CD14-positive monocyte (primary cell): ENCODE measurements around the gene PPP2R2D. TPM values are rescaled to one million over a fixed set of nuclear protein-coding genes. Genes with fewer than 3 reads are reported as not detected.

Experiments used
- DNase-seq, 3 donors: peaks; one replicate each; pipeline ENCODE4 v3.0.0-alpha.2; 2011 to 2022
- H2AFZ ChIP-seq: 2 replicates; pipeline ENCODE4 v1.6.0; 2012; ENCODE audit warnings: mild to moderate bottlenecking, low read depth, low read length, inconsistent platforms; ENCODE audit not compliant: insufficient read depth, poor library complexity, severe bottlenecking
- H3K27ac ChIP-seq, 2 donors: 1 replicate in 1 of 2; 2 replicates in 1 of 2; pipeline ENCODE4 v1.5.1; 2012 to 2013; ENCODE audit warnings: low read length in 2 of 2, control low read depth in 1 of 2, inconsistent platforms in 1 of 2, low read depth in 1 of 2, mild to moderate bottlenecking in 1 of 2
- H3K27me3 ChIP-seq, 2 donors: one replicate each; pipeline versions ENCODE4 v1.6.0 to v1.6.1; 2011 to 2013; ENCODE audit warnings: low read length in 2 of 2; ENCODE audit not compliant: control insufficient read depth in 2 of 2, insufficient read depth in 2 of 2
- H3K36me3 ChIP-seq, 2 donors: replicated peaks in 1 of 2; 1 replicate in 1 of 2; 2 replicates in 1 of 2; pipeline versions ENCODE4 v1.5.1 to v1.6.1; 2012 to 2013; ENCODE audit warnings: low read length in 2 of 2, control low read depth in 1 of 2, inconsistent platforms in 1 of 2, mild to moderate bottlenecking in 1 of 2; ENCODE audit not compliant: insufficient read depth in 2 of 2, control insufficient read depth in 1 of 2
- H3K4me1 ChIP-seq, 2 donors: 1 replicate in 1 of 2; 2 replicates in 1 of 2; pipeline versions ENCODE4 v1.5.1 to v1.6.1; 2012 to 2013; ENCODE audit warnings: low read length in 2 of 2, control low read depth in 1 of 2, inconsistent platforms in 1 of 2, mild to moderate bottlenecking in 1 of 2, moderate library complexity in 1 of 2; ENCODE audit not compliant: insufficient read depth in 2 of 2, control insufficient read depth in 1 of 2
- H3K4me2 ChIP-seq: replicated peaks from 2 replicates; pipeline ENCODE3; 2012; ENCODE audit warnings: low read length, moderate library complexity, mild to moderate bottlenecking; ENCODE audit not compliant: poor library complexity, severe bottlenecking; ENCODE audit errors: extremely low read depth
- H3K4me3 ChIP-seq, 3 experiments: fragments of 200-600 bp in 1 of 3; sonication (generic) in 1 of 3; replicated peaks in 1 of 3; 1 replicate in 2 of 3; 2 replicates in 1 of 3; pipeline ENCODE4 v1.5.1; 2011 to 2013; ENCODE audit warnings: low read length in 3 of 3, mild to moderate bottlenecking in 3 of 3, control low read depth in 2 of 3, low read depth in 2 of 3, inconsistent platforms in 1 of 3, moderate library complexity in 1 of 3
- H3K79me2 ChIP-seq: 2 replicates; pipeline ENCODE4 v1.6.0; 2012; ENCODE audit warnings: mild to moderate bottlenecking, control low read depth, inconsistent platforms, low read length, moderate library complexity; ENCODE audit not compliant: insufficient read depth
- H3K9ac ChIP-seq: 2 replicates; pipeline ENCODE4 v1.6.0; 2017; ENCODE audit warnings: low read length, mild to moderate bottlenecking; ENCODE audit not compliant: insufficient read depth, poor library complexity, severe bottlenecking
- H3K9me3 ChIP-seq, 2 donors: replicated peaks in 1 of 2; 1 replicate in 1 of 2; 2 replicates in 1 of 2; pipeline versions ENCODE4 v1.5.1 to v1.6.1; 2012 to 2013; ENCODE audit warnings: low read length in 2 of 2, control low read depth in 1 of 2; ENCODE audit not compliant: control insufficient read depth in 1 of 2, insufficient read depth in 1 of 2
- H4K20me1 ChIP-seq: 2 replicates; pipeline ENCODE4 v1.6.0; 2012; ENCODE audit warnings: mild to moderate bottlenecking, low read length, control low read depth, moderate library complexity; ENCODE audit not compliant: insufficient read depth
- H3K27ac Mint-ChIP-seq, 7 donors: one replicate each; pipeline ENCODE4 v1.8.0; 2020; ENCODE audit warnings: mild to moderate bottlenecking in 7 of 7, mixed read lengths in 7 of 7, moderate library complexity in 6 of 7, inconsistent platforms in 2 of 7
- H3K27me3 Mint-ChIP-seq, 3 donors: one replicate each; pipeline ENCODE4 v1.8.0; 2021 to 2022; ENCODE audit warnings: low read depth in 3 of 3, mild to moderate bottlenecking in 3 of 3, mixed read lengths in 3 of 3, moderate library complexity in 3 of 3, inconsistent platforms in 1 of 3
- H3K36me3 Mint-ChIP-seq, 2 donors: one replicate each; pipeline ENCODE4 v1.8.0; 2020; ENCODE audit warnings: mixed read lengths in 2 of 2, inconsistent platforms in 1 of 2, mild to moderate bottlenecking in 1 of 2
- H3K4me1 Mint-ChIP-seq: one replicate; pipeline ENCODE4 v1.8.0; 2020; ENCODE audit warnings: mild to moderate bottlenecking, mixed read lengths
- H3K4me3 Mint-ChIP-seq, 2 donors: one replicate each; pipeline ENCODE4 v1.8.0; 2020; ENCODE audit warnings: mild to moderate bottlenecking in 2 of 2, mixed read lengths in 2 of 2, moderate library complexity in 1 of 2
- H3K9me3 Mint-ChIP-seq, 7 donors: one replicate each; pipeline ENCODE4 v1.8.0; 2020 to 2022; ENCODE audit warnings: mixed read lengths in 7 of 7, mild to moderate bottlenecking in 6 of 7, moderate library complexity in 6 of 7, inconsistent platforms in 2 of 7
- CTCF ChIP-seq: fragments of 200-600 bp; IDR thresholded peaks from one replicate; pipeline ENCODE4 v1.8.0; 2022; ENCODE audit warnings: antibody characterized with exemption, mild to moderate bottlenecking
- WGBS: methylation state at CpG from one replicate; pipeline ENCODE4 v1.1.5; 2013; ENCODE audit warnings: missing lambda C conversion rate; ENCODE audit not compliant: insufficient coverage; 5-methylcytosine and 5-hydroxymethylcytosine counted together
- intact Hi-C, 2 donors: fragments of 100-400 bp; cut with micrococcal nuclease; formaldehyde crosslinking; loops; one replicate each; pipeline versions ENCODE4 v1.15.0 to v1.15.1; 2023
- polyA minus RNA-seq: library from RNA; depleted of rRNA, polyadenylated mRNA; stranded (reverse); fragments of >200 nt; gene quantifications from 2 replicates; pipeline ENCODE4 v1.2.3, GENCODE V29; 2012
- polyA plus RNA-seq, 3 donors: library from polyadenylated mRNA; depleted of rRNA in 1 of 3; unstranded in 2 of 3; stranded (reverse) in 1 of 3; fragments of 300-500 nt in 2 of 3; fragments of >200 nt in 1 of 3; fragmentation: Illumina TruSeq in 2 of 3; gene quantifications; 1 replicate in 2 of 3; 2 replicates in 1 of 3; pipeline ENCODE4 v1.2.3, GENCODE V29; 2012 to 2021
- total RNA-seq, 12 experiments: library from RNA in 1 of 12; stranded (reverse) in 1 of 12; fragments of 120-200 nt in 1 of 12; gene quantifications; one replicate each; pipeline ENCODE4 v1.2.4 and lab custom pipeline; 2013 to 2026; ENCODE audit warnings: mixed read lengths in 6 of 12, inconsistent platforms in 1 of 12

Gene PPP2R2D
- total RNA-seq (2013): 29.9 TPM
- polyA plus RNA-seq: 10 to 100 TPM; 12.8 to 23.5 (median 12.9) TPM
- polyA minus RNA-seq: 14.7 and 26.1 TPM in 2 replicates
- total RNA-seq (lab: John Stamatoyannopoulos, UW): 35.0 to 63.4 (median 45.0) reads per million in 11 experiments

- DNase-seq: peak; percentile 88 to 93 (median 91)
- peaks cover 3 to 4% of the 10 kb centered on the region in 2 donors for H3K36me3 ChIP-seq
- peaks cover 31% of the 10 kb centered on the region for H4K20me1 ChIP-seq
- peak within 1 kb of the TSS; percentile 84 to 92 (median 87) for H3K27ac Mint-ChIP-seq
- peak within 1 kb of the TSS; percentile 80 to 86 (median 80) for H3K4me3 ChIP-seq
- peak within 1 kb of the TSS; percentile 78 for H3K4me2 ChIP-seq
- intact Hi-C loops: loop anchor here (5.0 kb wide), 2 partner anchors 432 to 1793 kb away; partner anchors contain the start of gene LRRC27 (in 1 of the 2)
- no peaks in the 10 kb centered on the region for H3K9me3 ChIP-seq
- peaks cover 46% of the 10 kb centered on the region for H3K4me1 Mint-ChIP-seq
- H3K4me1 ChIP-seq: peaks cover 23 to 39% of the 10 kb centered on the region in 2 donors
- peaks cover 0 to 3% (median 0%) of the 10 kb centered on the region in 7 donors for H3K9me3 Mint-ChIP-seq
- no peak for TF ChIP-seq CTCF
- H3K36me3 Mint-ChIP-seq: peaks cover 6 to 10% of the 10 kb centered on the region in 2 donors
- peak within 1 kb of the TSS; percentile 74 to 78 for H3K27ac ChIP-seq
- peaks cover 11 to 27% (median 16%) of the 10 kb centered on the region in 3 donors for H3K27me3 Mint-ChIP-seq
- H2AFZ ChIP-seq: peak within 1 kb of the TSS; percentile 93
- H3K4me3 Mint-ChIP-seq: peak within 1 kb of the TSS; percentile 87 to 90
- H3K9ac ChIP-seq: peak within 1 kb of the TSS; percentile 88
- H3K27me3 ChIP-seq: peaks cover 0 to 7% of the 10 kb centered on the region in 2 donors
- peaks cover 42% of the 10 kb centered on the region for H3K79me2 ChIP-seq
- WGBS: under 1% methylated on average over 90 of the region's 107 CpGs
Measured at GRCh38 chr10:131900350-131901152, at the start of gene PPP2R2D. TSS of gene PPP2R2D (plus strand) at chr10:131901008. CDS start at chr10:131901149, 141 bp downstream.

- Histone ChIP-seq H3K4me3 (no peak overlapping the region), H3K9me3 (no peaks in the 10 kb centered on the region), H4K20me1 (no peaks in the 10 kb centered on the region), H3K27ac (no peak overlapping the region), H3K36me3 (no peaks in the 10 kb centered on the region), H2AFZ (no peak overlapping the region), H3K27me3 (no peaks in the 10 kb centered on the region), H3K4me2 (no peak overlapping the region), H3K79me2 (no peaks in the 10 kb centered on the region), H3K9ac (no peak overlapping the region), H3K4me1 (no peaks in the 10 kb centered on the region)
- H3K9me3 Mint-ChIP-seq: peaks cover 0 to 6% (median 3%) of the 10 kb centered on the region in 7 donors
- H3K36me3 Mint-ChIP-seq: no peaks in the 10 kb centered on the region
- H3K27me3 Mint-ChIP-seq: peaks cover 0 to 7% (median 2%) of the 10 kb centered on the region in 3 donors
- H3K4me1 Mint-ChIP-seq: no peaks in the 10 kb centered on the region
- no peak for DNase-seq
- intact Hi-C loops: no loop called here
- 97% methylated on average over 7 of the region's 11 CpGs for WGBS
- H3K27ac Mint-ChIP-seq: peak overlapping the region in 1 of 7 donors; percentile 34
- TF ChIP-seq CTCF: no peak
- H3K4me3 Mint-ChIP-seq: no peak overlapping the region
Measured at GRCh38 chr10:131851346-131851745, 49.5 kb upstream of the PPP2R2D start.
